ENCODE data around the gene TSKS. TPM values are rescaled to one million over a fixed set of nuclear protein-coding genes. Genes with fewer than 3 reads are reported as not detected.

TSKS gene
- total RNA-seq, 2 experiments from 2014 or later = not detected

DNA sequence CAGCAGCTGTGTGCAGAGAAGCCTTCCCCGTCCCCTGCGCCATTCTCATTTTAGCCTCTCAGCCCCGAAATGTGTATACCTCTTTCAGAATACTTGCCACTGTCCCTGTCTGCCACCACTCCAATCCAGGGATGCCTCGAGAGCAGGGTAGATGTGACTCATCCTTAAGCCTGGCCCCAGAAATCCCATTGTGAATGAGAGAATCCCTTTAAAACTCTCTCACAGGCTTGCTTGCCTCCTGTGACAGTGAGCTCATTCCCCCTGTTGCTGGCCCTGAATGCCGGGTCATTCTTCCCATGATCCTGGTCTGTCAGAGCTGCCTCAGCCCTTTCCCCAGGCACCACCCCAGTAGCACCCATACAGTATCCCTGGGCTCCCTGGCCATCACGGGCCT is 13.3 kb upstream of the TSKS start:
- CTCF ChIA-PET (ENCODE audit: unreplicated experiment) = no interaction called here
- no peak for DNase-seq (ENCODE audit: low spot score)
- intact Hi-C loops (cut with micrococcal nuclease; ENCODE audit: unreplicated experiment) = no loop called here
- Histone ChIP-seq H3K4me1 (ENCODE audit: insufficient read depth, low read length, poor library complexity, severe bottlenecking) (peaks cover 19% of the 10 kb centered on the region), H3K4me2 (ENCODE audit: low read length) (no peak overlapping the region), H3K27ac (ENCODE audit: low read depth, low read length, poor library complexity, severe bottlenecking) (no peak overlapping the region), H4K20me1 (ENCODE audit: insufficient read depth, low read length) (no peaks in the 10 kb centered on the region), H3K4me3 (ENCODE audit: low read depth, low read length, poor library complexity, severe bottlenecking) (no peak overlapping the region), H3K9me3 (ENCODE audit: low read length) (no peaks in the 10 kb centered on the region), H3K79me2 (ENCODE audit: insufficient read depth, low read depth, low read length) (no peaks in the 10 kb centered on the region), H2AFZ (ENCODE audit: low read length) (no peak overlapping the region), H3K9me2 (ENCODE audit: insufficient read depth, low read length) (no peaks in the 10 kb centered on the region), H3K36me3 (ENCODE audit: insufficient read depth, low read length) (peaks cover 12% of the 10 kb centered on the region; the same call in 1 of the 2 replicates)
- no TSS peak for BruUV-seq (replicated peaks)
- POLR2A ChIA-PET = no interaction called here
- TF ChIP-seq EZH2phosphoT487 (IDR thresholded peaks at IDR 0.05; ENCODE audit: borderline replicate concordance, low read depth, low read length) = no peak
- TF ChIP-seq, protein P1, sequence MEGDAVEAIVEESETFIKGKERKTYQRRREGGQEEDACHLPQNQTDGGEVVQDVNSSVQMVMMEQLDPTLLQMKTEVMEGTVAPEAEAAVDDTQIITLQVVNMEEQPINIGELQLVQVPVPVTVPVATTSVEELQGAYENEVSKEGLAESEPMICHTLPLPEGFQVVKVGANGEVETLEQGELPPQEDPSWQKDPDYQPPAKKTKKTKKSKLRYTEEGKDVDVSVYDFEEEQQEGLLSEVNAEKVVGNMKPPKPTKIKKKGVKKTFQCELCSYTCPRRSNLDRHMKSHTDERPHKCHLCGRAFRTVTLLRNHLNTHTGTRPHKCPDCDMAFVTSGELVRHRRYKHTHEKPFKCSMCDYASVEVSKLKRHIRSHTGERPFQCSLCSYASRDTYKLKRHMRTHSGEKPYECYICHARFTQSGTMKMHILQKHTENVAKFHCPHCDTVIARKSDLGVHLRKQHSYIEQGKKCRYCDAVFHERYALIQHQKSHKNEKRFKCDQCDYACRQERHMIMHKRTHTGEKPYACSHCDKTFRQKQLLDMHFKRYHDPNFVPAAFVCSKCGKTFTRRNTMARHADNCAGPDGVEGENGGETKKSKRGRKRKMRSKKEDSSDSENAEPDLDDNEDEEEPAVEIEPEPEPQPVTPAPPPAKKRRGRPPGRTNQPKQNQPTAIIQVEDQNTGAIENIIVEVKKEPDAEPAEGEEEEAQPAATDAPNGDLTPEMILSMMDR (conservative IDR thresholded peaks at IDR 0.05; ENCODE audit: low read length) = no peak

DNA sequence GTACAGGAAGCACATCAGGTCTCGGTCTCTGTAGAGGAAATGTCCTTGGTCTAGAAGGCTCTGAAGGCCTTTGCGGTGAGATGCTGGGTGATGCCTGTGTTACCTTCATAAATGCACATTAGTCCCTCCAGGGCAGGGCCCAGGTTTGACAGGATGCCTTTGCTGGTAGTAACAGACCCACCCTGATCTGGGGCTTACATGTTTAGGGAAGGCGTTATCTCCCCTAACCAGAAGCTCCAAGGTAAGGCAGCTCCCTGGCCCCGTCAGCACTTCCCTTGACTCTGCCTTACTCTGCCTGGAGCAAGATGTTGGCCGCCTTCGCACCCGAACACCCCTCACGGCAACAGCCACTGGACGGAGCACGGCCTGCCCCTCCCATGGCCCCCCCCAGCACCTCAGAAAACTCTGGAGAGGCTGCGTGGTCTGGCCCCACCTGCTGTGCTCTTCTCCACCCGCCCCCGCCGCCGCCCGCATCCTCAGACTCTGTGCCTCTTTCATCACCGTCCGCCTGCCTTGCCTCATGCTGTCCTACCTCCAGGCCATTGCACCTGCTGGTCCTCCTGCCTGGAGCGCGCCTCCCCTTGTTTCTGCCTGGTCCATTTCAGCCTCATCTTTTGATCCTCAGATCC is 12.8 kb upstream of the TSKS start:
- H3K9me2 ChIP-seq (ENCODE audit: insufficient read depth, low read length) = no peaks in the 10 kb centered on the region
- H4K20me1 ChIP-seq (ENCODE audit: insufficient read depth, low read length) = no peaks in the 10 kb centered on the region
- no peak overlapping the region for H3K27ac ChIP-seq (ENCODE audit: low read depth, low read length, poor library complexity, severe bottlenecking)
- ChIA-PET POLR2A (no interaction called here), CTCF (ENCODE audit: unreplicated experiment) (no interaction called here)
- no peak overlapping the region for H2AFZ ChIP-seq (ENCODE audit: low read length)
- no peak for TF ChIP-seq EZH2phosphoT487 (IDR thresholded peaks at IDR 0.05; ENCODE audit: borderline replicate concordance, low read depth, low read length)
- TF ChIP-seq, protein P1 (conservative IDR thresholded peaks at IDR 0.05; ENCODE audit: low read length) = no peak
- H3K4me1 ChIP-seq (ENCODE audit: insufficient read depth, low read length, poor library complexity, severe bottlenecking) = peaks cover 19% of the 10 kb centered on the region
- no peak overlapping the region for H3K4me3 ChIP-seq (ENCODE audit: low read depth, low read length, poor library complexity, severe bottlenecking)
- DNase-seq (ENCODE audit: low spot score) = no peak
- BruUV-seq (replicated peaks) = no TSS peak
- H3K36me3 ChIP-seq (ENCODE audit: insufficient read depth, low read length) = peaks cover 12% of the 10 kb centered on the region; the same call in 1 of the 2 replicates
- no peak overlapping the region for H3K4me2 ChIP-seq (ENCODE audit: low read length)
- no peaks in the 10 kb centered on the region for H3K79me2 ChIP-seq (ENCODE audit: insufficient read depth, low read depth, low read length)
- H3K9me3 ChIP-seq (ENCODE audit: low read length) = no peaks in the 10 kb centered on the region
- intact Hi-C loops (cut with micrococcal nuclease; ENCODE audit: unreplicated experiment) = no loop called here

DNA sequence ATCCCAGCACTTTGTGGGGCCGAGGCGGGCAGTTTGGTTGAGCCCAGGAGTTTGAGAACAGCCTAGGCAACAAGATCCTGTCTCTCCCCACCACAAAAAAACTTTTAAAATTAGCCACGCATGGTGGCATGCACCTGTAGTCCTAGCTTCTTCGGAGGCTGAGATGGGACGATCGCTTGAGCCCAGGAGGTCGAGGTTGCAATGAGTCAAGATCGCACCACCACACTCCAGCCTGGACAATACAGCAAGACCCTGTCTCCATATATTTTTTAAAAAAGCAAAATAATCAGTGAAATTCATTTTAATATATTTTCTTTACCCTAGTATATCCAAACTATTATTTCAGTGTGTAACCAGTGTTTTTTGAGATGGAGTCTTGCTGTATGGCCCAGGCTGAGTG is 11.9 kb upstream of the TSKS start:
- no peak overlapping the region for H3K4me3 ChIP-seq (ENCODE audit: low read depth, low read length, poor library complexity, severe bottlenecking)
- H3K9me2 ChIP-seq (ENCODE audit: insufficient read depth, low read length) = no peaks in the 10 kb centered on the region
- POLR2A ChIA-PET = interaction anchor here (0.6 kb wide), 1 partner anchor 46 kb away, joined by 3 read pairs; no protein-coding TSS in a partner anchor
- peaks cover 11% of the 10 kb centered on the region for H3K4me1 ChIP-seq (ENCODE audit: insufficient read depth, low read length, poor library complexity, severe bottlenecking)
- H3K27ac ChIP-seq (ENCODE audit: low read depth, low read length, poor library complexity, severe bottlenecking) = no peak overlapping the region
- no peak for DNase-seq (ENCODE audit: low spot score)
- no TSS peak for BruUV-seq (replicated peaks)
- H2AFZ ChIP-seq (ENCODE audit: low read length) = no peak overlapping the region
- no peaks in the 10 kb centered on the region for H3K9me3 ChIP-seq (ENCODE audit: low read length)
- intact Hi-C loops (cut with micrococcal nuclease; ENCODE audit: unreplicated experiment) = no loop called here
- CTCF ChIA-PET (ENCODE audit: unreplicated experiment) = no interaction called here
- TF ChIP-seq EZH2phosphoT487 (IDR thresholded peaks at IDR 0.05; ENCODE audit: borderline replicate concordance, low read depth, low read length) = no peak
- TF ChIP-seq, protein P1 (conservative IDR thresholded peaks at IDR 0.05; ENCODE audit: low read length) = no peak
- no peak overlapping the region for H3K4me2 ChIP-seq (ENCODE audit: low read length)
- no peaks in the 10 kb centered on the region; the same call in 1 of the 2 replicates for H3K79me2 ChIP-seq (ENCODE audit: insufficient read depth, low read depth, low read length)
- H4K20me1 ChIP-seq (ENCODE audit: insufficient read depth, low read length) = no peaks in the 10 kb centered on the region
- H3K36me3 ChIP-seq (ENCODE audit: insufficient read depth, low read length) = peaks cover 12% of the 10 kb centered on the region; the same call in 1 of the 2 replicates

All from OCI-LY7 (cell line).